Keratinocyte (primary cell): ENCODE results near the gene PACS2. TPM values are rescaled to one million over a fixed set of nuclear protein-coding genes. Genes with fewer than 3 reads are reported as not detected.

Experiments
- DNase-seq: peaks from one replicate; pipeline ENCODE4 v3.0.0-alpha.2; 2011; ENCODE audit warnings: low read depth, missing footprints, low spot score
- FAIRE-seq: peaks from 2 replicates; lab custom pipeline; 2011; peaks lifted over from hg19 to GRCh38; lab: Jason Lieb, UNC
- H2AFZ ChIP-seq: 2 replicates; pipeline ENCODE4 v1.6.0; 2012; ENCODE audit warnings: low read length, control low read depth, inconsistent platforms; ENCODE audit not compliant: control insufficient read depth
- H3K27ac ChIP-seq: 2 replicates; pipeline ENCODE4 v1.5.1; 2011; ENCODE audit warnings: low read length; ENCODE audit not compliant: control insufficient read depth, insufficient read depth
- H3K27me3 ChIP-seq: 3 replicates; pipeline ENCODE4 v1.6.0; 2011; ENCODE audit warnings: low read length; ENCODE audit not compliant: control insufficient read depth, insufficient read depth; ENCODE audit errors: extremely low read depth
- H3K36me3 ChIP-seq, 2 experiments: 2 replicates in 1 of 2; 3 replicates in 1 of 2; pipeline ENCODE4 v1.5.1; 2011; ENCODE audit warnings: low read length in 2 of 2, mild to moderate bottlenecking in 1 of 2; ENCODE audit not compliant: control insufficient read depth in 2 of 2, insufficient read depth in 2 of 2; ENCODE audit errors: extremely low read depth in 1 of 2
- H3K4me1 ChIP-seq: 3 replicates; pipeline ENCODE4 v1.5.1; 2011; ENCODE audit warnings: low read length; ENCODE audit not compliant: control insufficient read depth, insufficient read depth; ENCODE audit errors: extremely low read depth
- H3K4me2 ChIP-seq: 3 replicates; pipeline ENCODE4 v1.6.0; 2011; ENCODE audit warnings: low read depth, low read length; ENCODE audit not compliant: control insufficient read depth, insufficient read depth; ENCODE audit errors: extremely low read depth
- H3K4me3 ChIP-seq, 3 experiments: fragments of 200-600 bp in 1 of 3; sonication (generic) in 1 of 3; 2 replicates in 2 of 3; 3 replicates in 1 of 3; pipeline ENCODE4 v1.5.1; 2011 to 2016; ENCODE audit warnings: low read length in 3 of 3, mild to moderate bottlenecking in 3 of 3, control low read depth in 2 of 3, inconsistent platforms in 1 of 3, low read depth in 1 of 3, mixed read lengths in 1 of 3, mixed run types in 1 of 3, moderate library complexity in 1 of 3; ENCODE audit not compliant: control insufficient read depth in 2 of 3, insufficient read depth in 2 of 3; ENCODE audit errors: extremely low read depth in 1 of 3
- H3K79me2 ChIP-seq: 2 replicates; pipeline ENCODE4 v1.6.0; 2012; ENCODE audit warnings: low read length; ENCODE audit not compliant: control insufficient read depth, insufficient read depth
- H3K9ac ChIP-seq: 3 replicates; pipeline ENCODE4 v1.6.0; 2011; ENCODE audit warnings: low read length; ENCODE audit not compliant: control insufficient read depth, insufficient read depth; ENCODE audit errors: extremely low read depth
- H3K9me1 ChIP-seq: 3 replicates; pipeline ENCODE4 v1.6.0; 2011; ENCODE audit warnings: low read length; ENCODE audit not compliant: control insufficient read depth, insufficient read depth; ENCODE audit errors: extremely low read depth
- H3K9me3 ChIP-seq: 2 replicates; pipeline ENCODE4 v1.5.1; 2012; ENCODE audit warnings: low read depth, low read length; ENCODE audit not compliant: control insufficient read depth
- H4K20me1 ChIP-seq: 3 replicates; pipeline ENCODE4 v1.6.0; 2011; ENCODE audit warnings: low read length; ENCODE audit not compliant: control insufficient read depth, insufficient read depth; ENCODE audit errors: extremely low read depth
- CTCF ChIP-seq, 3 experiments: IDR thresholded peaks in 1 of 3; conservative IDR thresholded peaks in 1 of 3; optimal IDR thresholded peaks in 1 of 3; 2 replicates in 2 of 3; 3 replicates in 1 of 3; pipeline versions ENCODE3 to v1.5.1; 2011; ENCODE audit warnings: low read length in 3 of 3, mild to moderate bottlenecking in 3 of 3, moderate library complexity in 2 of 3, control low read depth in 1 of 3, inconsistent platforms in 1 of 3; ENCODE audit not compliant: insufficient read depth in 2 of 3; ENCODE audit errors: extremely low read depth in 1 of 3
- EZH2 ChIP-seq: IDR thresholded peaks from one replicate; pipeline ENCODE4 v1.6.1; 2012; ENCODE audit warnings: inconsistent platforms, mild to moderate bottlenecking, low read length, moderate library complexity
- dilution Hi-C: fragments of 300-500 bp; cut with MboI; formaldehyde crosslinking; loops from one replicate; pipeline ENCODE4 v1.7.0; 2020; ENCODE audit warnings: low sequenced_read_pairs; ENCODE audit not compliant: extremely low pct_ligation_motif_present
- polyA plus RNA-seq, 5 experiments: library from polyadenylated mRNA; depleted of rRNA in 3 of 5; stranded (reverse) in 3 of 5; stranded (forward) in 1 of 5; unstranded in 1 of 5; fragments of >200 nt; gene quantifications; 1 replicate in 1 of 5; 2 replicates in 3 of 5; 3 replicates in 1 of 5; pipeline versions ENCODE4 v1.2.1 to v1.2.3, GENCODE V29; 2011 to 2012; ENCODE audit warnings: missing spikeins in 2 of 5, low read depth in 1 of 5, low replicate concordance in 1 of 5

PACS2 gene
- polyA plus RNA-seq, 1 donor (not counting 4 experiments of a cell fraction or from before 2014, with no cell fraction given), result 11.8 TPM

- FAIRE-seq, result no peak
- H3K27ac ChIP-seq, result no peak overlapping the region
- H2AFZ ChIP-seq, result no peak overlapping the region
- no peak for DNase-seq
- H3K4me1 ChIP-seq, result peaks cover 12% of the 10 kb centered on the region
- TF ChIP-seq CTCF (optimal IDR thresholded peaks at IDR 0.05 in 1 of 3, IDR thresholded peaks at IDR 0.05 in 1 of 3, conservative IDR thresholded peaks at IDR 0.05 in 1 of 3; ENCODE audit: extremely low read depth in 1 of 3, insufficient read depth in 2 of 3, low read length in 3 of 3), result no peak
- TF ChIP-seq EZH2, result no peak
- H3K9me1 ChIP-seq, result no peaks in the 10 kb centered on the region
- H4K20me1 ChIP-seq, result no peaks in the 10 kb centered on the region
- H3K79me2 ChIP-seq, result peaks cover 9% of the 10 kb centered on the region
- H3K9me3 ChIP-seq, result no peaks in the 10 kb centered on the region
- no peak overlapping the region for H3K9ac ChIP-seq
- H3K4me3 ChIP-seq, result no peak overlapping the region
- H3K27me3 ChIP-seq, result no peaks in the 10 kb centered on the region
- dilution Hi-C loops, result no loop called here
- no peak overlapping the region for H3K4me2 ChIP-seq
- no peaks in the 10 kb centered on the region for H3K36me3 ChIP-seq
Measured at GRCh38 chr14:105311838-105312237, 2.7 kb upstream of the PACS2 start.

GRCh38 chr14:105312973-105313372 is 1.6 kb upstream of the PACS2 start:
- DNase-seq, result no peak
- no peak for FAIRE-seq
- dilution Hi-C loops, result no loop called here
- Histone ChIP-seq H3K4me2 (no peak overlapping the region), H4K20me1 (no peaks in the 10 kb centered on the region), H3K36me3 (no peaks in the 10 kb centered on the region), H2AFZ (no peak overlapping the region), H3K27ac (no peak overlapping the region), H3K4me3 (no peak overlapping the region), H3K9me1 (no peaks in the 10 kb centered on the region), H3K79me2 (peaks cover 17% of the 10 kb centered on the region), H3K9ac (no peak overlapping the region), H3K4me1 (peaks cover 18% of the 10 kb centered on the region), H3K27me3 (no peaks in the 10 kb centered on the region), H3K9me3 (no peaks in the 10 kb centered on the region)
- TF ChIP-seq CTCF (optimal IDR thresholded peaks at IDR 0.05 in 1 of 3, IDR thresholded peaks at IDR 0.05 in 1 of 3, conservative IDR thresholded peaks at IDR 0.05 in 1 of 3; ENCODE audit: extremely low read depth in 1 of 3, insufficient read depth in 2 of 3, low read length in 3 of 3), result no peak
- TF ChIP-seq EZH2, result no peak
